ENCODE data around the gene CBARP.
A peak's percentile ranks its signal among the peaks of the same experiment; 100 is the strongest.
"Not testable (repeated sequence)": the region's sequence is repeated elsewhere in the genome, so short reads cannot be mapped to it uniquely, and the experiment has no call there.

The CBARP gene

DNA sequence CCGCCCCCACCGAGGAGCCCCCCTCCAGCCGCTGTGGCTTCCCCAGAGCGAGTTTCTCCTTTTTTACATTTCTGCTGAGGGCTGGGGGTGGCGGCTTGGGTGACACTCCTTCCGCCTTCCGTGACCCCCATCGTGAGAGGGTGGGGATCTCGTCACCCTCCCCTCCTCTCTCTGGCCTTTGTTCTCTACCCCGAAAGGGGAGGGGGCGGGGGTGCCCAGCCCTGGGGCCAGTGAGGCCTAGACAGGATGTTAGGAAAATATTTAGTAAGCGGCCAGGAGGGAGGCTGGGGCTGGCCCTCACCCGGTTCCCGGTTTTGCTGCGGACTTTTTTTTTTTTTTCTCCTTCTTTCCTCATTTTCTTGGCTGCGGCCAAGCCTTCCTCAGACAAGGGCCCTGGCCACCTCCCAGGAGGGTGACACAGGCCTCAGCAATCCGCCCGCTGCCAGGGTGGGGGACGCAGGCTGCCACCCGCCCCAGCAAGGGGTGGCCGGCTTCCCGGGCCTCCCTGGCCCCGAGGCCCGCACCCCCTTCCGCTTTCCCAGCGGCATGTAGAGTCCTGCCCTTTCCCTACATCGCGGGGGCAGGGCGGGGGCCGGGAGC, 14.5 kb upstream of the CBARP start:
- no peak for DNase-seq

DNA sequence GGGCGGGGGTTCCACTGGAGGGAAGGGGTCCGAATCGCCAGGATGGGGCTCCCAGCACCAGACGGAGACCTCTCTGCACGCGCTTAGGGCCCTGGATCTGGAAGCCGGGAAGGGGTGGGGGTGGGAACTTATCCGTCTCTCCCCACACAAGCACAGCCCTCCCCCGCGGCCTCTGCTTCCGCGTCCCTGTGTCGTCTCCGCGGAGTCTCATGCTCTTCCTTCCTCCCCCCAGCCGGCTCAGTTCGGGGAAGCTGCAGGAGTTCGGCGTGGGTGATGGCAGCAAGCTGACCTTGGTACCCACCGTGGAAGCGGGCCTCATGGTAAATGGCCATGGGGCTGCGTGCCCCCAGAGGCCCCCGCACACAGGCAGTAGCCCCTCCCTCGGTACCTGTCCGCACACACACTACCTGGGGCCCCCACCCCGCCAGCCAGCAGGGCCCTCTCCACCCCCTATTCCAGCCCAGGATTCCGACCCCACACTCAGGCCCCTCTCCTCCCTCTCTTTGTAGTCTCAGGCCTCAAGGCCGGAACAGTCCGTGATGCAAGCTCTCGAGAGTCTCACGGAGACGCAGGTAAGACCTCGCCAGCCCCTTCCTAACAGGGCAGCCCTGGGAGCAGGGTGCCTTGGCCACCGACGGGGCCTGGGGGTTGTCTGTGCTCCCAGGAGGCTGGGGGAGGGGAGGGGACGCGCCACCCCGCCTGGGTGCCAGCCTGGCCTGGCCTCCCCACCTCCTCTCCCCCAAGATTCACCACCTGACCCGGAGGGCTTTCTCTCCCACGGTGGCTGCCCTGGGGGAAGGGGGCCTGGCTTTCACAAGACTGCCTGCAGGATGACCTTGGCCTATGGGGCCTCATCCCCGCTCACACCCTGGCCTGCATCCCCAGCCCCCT, 13.8 kb upstream of the CBARP start:
- DNase-seq = peak; percentile 24

DNA sequence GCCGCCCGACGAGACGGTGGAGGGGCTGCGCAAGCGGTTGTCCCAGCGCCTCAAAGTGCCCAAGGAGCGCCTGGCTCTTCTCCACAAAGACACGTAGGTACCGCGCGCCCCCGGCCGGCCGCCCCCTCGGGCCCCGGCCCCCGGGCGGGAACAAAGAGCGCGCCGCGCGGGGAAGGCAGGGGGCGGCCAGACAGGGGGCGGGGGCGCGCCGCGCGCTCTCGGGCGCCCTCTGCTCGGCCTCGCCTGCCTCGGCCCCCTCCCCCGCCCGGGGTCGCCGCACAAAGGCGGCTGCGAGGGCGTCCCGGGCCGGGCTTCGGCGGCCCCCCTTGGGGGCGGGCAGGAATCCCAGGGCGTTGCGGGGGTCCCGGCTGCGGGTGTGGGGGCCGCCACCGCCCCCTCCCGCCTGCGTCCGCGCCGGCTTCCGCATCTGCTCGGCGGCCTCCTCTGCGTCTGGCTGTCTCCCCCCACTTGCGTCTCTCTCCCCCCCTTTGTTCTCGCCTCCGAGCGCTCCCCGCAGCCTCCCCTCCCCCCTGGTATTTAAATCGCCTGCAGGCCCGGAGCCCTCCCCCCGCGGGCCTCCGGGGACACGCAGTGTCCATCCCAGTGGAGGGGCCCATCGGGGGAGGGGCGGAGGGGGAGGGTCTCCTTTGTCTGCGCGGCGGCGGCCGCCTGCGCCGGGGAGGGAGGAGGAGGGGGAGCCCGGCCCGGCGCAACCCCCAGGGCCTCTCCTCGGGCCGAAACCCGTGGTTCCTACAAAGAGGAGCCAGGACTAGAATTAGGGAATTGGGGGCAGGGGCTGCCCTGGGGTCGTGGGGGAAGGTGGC, 12.8 kb upstream of the CBARP start:
- peak; percentile 82 for DNase-seq

DNA sequence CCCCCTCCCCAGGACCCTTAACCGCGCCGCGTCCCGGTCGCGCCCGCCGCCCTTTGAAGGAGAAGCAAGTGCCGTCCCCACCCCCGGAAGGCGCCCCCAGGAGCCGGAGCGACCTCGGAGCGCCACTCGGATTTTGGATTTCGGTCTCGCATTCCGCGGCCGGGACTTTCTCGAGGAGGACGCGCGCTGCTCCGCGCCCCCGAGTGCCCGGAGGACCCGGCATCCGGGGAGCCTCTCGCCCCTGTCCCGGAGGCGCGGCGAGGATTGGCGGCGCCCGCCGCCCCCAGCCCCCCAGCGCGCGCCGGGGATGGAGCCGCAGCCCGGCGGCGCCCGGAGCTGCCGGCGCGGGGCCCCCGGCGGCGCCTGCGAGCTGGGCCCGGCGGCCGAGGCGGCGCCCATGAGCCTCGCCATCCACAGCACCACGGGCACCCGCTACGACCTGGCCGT, 12.2 kb upstream of the CBARP start:
- no peak for DNase-seq

DNA sequence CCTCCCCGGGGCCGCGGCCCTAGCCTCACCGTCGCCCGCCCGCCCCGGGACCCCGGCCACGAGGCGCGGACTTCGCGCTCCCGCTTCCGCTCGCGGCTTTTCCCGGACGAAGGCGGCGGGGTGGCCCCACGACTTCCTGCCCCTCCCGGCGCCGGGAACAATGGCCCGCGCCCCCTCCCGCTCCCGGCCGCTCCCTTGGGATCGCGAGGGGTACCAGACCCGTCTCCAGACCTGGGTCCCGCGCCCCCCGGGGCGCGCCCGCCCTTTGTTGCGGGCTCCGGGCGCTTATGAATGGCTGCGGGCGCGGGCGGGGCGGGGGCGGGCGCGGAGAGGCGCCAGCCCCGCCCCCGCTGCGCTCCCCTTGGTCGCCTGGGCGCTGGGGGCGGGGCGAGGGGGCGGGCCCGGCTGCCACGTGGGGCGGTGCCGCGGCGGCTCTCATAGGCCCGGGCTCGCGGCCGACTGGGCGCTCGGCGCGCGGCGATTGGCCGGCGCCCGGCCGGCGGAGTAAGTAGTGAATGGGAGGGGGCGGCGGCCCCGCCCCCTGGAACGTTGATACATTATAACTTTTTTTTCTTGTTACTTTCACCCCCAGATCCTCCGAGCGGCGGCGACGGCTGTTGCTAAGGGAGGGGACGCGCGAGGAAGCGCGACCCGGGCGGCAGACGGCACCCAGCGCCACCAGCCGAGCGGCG, 11.6 kb upstream of the CBARP start:
- DNase-seq = peak; percentile 88

DNA sequence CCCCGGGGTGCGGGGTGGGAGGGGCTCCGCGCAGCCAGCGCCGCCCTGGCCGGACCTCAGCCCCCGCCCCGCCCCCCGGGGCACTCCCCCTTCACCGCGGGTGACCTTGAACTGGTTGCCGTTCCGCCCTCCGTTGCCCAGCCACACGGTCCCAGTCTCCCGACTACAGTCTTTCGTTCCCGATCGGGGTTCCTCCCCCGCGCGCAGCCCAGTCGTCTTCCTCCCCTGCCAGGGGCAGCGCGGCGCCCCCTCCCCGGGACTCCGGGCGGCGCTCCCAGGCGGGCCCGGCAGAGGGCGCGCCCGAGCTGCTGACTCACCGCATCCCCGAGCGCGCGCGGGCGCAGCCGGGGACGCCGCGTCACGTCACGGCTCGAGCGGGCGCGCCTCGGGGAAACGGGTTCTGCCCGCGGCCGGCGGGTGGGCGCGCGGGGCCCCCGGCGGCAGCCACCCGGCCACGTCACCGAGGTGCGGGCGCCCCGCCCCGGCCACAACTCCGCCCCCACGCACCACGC, 11.0 kb upstream of the CBARP start:
- DNase-seq = peak; percentile 80

DNA sequence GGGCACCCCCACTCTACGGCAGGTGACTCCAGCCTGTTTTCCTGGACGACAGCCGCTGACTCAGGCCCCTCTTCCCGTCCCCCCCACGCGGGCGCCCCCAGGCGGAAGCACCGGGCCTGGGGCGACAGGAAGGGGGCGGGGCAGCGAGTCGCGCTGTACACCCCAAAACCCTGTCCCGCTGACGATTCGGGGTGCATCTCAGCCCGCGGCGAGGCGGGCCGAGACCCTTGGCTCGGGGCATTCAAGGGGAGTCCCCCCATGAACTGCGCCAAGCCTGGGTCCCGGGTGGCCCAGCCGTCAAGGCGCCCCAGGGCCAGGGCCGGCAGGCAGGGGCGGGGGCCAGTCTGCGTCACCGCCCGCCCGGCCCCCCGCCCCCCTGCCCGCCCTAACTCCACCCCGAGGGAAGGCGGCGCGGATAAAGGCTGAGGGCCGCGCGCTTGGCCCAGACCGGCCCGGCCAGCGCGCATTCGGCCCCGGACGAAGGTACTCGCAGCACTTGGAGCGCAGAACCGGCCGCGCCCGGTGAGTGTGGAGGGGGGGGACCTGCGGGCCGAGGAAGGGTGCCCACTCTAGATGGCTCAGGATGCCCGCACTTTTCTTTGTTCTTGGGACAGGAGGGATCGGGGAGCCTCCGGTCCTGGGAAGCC, 10.5 kb upstream of the CBARP start, which contains the start of gene MIDN:
TSS of gene MIDN (plus strand) at position 445 of the 647 bp plus-strand sequence. CDS start 1,714 bp downstream, outside the sequence.
- peak; percentile 80 for DNase-seq

DNA sequence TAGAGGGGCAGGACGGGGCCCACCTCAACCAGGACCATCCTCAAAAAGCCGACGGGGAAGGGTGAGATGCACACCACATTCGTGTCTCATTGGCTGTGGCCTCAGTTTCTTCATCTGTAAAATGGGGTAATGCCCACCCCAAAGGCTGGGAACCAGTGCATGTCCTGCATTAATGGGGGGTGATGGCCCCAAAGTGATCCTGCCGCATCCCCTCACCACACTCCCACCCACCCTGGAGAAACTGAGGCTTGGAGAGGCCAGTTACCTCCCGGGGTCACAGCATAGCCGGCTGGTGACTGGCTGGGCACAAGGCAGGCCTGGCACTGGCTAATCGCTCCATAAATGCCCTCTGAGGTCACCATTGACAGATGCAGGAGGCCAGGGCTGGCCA, 9.9 kb upstream of the CBARP start:
- DNase-seq = no peak

DNA sequence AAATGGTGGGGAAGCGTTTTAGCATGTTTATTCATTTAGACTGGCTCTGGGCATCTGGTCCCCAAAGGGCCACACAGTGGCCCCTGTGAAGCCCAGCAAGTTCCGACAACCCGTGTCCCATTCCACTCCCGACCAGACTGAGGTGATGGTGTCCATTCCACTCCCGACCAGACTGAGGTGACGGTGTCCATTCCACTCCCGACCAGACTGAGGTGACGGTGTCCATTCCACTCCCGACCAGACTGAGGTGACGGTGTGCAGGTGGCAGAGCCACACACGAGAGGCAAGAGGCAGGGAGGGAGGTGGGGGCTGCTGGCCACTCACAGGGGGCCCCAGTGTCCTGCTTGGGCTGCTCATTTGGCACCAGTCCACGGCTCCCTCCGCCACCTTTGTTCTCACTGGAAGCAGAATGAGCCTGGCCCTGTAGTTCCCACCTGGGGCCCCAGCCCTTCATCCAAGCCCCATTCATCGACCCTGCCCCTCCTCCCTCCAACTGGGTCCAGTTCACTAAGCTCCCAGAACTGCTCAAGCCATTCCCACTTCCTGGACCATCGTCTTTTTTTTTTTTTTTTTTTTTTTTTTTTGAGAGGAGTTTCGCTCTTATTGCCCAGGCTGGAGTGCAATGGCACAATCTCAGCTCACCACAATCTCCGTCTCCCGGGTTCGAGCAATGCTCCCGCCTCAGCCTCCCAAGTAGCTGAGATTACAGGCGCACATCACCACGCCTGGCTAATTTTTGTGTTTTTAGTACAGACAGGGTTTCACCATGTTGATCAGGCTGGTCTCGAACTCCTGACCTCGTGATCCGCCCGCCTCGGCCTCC, 8.7 kb upstream of the CBARP start:
- not testable (repeated sequence) for DNase-seq

DNA sequence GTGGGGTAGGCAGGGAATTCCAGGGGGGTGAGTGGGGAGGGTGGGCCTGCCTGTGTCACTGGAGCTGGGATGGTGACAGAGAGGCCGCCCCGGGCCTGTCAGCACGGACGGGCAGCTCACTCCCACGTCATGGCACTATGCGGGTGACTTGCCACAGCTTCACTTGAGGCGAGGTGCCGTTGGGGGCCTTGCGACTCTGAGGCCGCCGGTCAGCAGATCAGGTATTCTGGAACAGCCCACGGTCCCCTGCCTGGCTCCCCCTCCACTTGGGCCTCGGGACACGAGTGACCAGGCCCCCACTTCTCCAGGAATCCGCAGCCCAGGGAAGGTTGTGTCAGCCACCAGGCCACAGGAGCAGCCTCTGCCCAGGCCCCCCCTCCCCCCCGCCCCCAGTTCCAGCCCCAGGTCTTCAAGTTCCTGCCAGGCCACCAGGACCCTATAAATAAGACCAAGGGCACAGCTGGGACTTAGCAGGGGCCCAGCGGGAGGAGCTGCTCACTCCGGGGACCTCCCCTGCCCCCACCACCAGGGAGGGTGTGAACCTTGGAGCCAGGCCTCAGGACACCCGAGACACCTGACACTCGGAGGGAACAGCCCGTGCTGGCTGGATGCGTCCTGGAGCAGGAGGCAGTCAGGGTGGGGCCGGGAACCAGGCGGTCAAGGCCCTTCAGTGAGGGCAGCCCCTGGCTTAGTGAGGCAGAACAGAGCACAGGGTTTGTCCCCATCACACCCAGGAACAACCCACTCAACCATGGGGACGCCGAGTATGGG, 7.9 kb upstream of the CBARP start:
- DNase-seq = no peak

DNA sequence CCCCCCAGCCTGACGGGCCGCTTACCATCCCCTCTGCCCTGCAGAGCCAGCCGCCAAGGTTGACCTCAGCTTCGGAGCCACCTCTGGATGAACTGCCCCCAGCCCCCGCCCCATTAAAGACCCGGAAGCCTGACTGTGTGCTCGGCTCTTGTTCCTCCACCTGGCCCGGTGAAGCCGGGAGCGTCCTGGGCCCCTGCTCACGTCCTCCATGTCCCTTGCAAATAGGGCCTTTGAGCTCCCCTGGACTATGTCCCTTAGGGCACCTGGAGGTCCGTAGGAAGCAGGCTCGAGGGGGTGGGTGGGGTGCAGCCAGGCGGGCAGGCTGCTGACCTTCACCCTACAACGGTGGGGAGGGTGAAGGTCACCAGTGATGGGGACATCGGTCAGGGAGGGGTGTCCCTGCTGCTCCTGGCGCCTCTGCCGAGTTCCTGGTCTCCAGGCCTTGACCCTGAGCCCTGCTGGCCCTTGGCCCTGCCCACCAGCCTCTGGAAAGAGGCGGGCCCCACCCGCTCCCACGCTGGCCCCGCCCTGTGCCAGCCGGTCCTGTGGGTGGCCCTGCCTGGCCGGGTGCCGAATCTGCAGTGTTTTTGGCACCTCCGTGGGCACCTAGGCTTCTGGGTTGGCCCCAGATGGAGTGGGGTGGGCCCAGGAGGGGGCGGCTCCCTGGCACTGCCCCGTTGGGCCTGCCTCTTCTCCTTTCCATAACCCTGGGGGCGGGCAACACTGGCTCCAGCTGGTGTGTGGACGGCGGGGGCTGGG, 7.1 kb upstream of the CBARP start:
- no peak for DNase-seq

DNA sequence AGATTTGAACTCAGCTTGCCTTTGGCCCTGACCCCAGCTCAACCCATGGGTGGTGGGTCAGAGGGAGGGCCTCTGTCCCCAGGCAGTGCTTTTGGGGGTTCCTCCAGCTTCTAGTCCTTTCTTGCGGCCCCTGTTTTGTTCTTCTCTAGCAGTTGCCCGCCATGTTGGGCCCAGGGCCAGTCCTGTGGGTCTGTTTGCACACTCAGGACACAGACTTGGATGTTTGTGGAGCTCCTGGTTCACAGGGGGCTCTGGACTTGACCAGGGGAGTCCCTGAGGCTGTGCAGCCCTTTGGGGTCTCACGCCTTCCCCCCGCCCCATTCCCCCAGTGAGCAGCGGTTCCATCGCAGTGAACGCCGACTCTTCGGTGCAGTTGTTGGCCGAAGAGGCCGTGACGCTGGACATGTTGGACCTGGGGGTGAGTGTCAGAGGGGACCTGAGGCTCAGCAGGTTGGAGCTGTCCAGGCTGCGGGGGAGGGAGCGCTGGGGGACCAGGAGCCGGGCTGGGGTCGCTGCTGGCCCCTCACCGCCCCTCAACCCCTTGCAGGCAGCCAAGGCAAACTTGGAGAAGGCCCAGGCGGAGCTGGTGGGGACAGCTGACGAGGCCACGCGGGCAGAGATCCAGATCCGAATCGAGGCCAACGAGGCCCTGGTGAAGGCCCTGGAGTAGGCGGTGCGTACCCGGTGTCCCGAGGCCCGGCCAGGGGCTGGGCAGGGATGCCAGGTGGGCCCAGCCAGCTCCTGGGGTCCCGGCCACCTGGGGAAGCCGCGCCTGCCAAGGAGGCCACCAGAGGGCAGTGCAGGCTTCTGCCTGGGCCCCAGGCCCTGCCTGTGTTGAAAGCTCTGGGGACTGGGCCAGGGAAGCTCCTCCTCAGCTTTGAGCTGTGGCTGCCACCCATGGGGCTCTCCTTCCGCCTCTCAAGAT, 6.2 kb upstream of the CBARP start:
- DNase-seq = peak; percentile 37

DNA sequence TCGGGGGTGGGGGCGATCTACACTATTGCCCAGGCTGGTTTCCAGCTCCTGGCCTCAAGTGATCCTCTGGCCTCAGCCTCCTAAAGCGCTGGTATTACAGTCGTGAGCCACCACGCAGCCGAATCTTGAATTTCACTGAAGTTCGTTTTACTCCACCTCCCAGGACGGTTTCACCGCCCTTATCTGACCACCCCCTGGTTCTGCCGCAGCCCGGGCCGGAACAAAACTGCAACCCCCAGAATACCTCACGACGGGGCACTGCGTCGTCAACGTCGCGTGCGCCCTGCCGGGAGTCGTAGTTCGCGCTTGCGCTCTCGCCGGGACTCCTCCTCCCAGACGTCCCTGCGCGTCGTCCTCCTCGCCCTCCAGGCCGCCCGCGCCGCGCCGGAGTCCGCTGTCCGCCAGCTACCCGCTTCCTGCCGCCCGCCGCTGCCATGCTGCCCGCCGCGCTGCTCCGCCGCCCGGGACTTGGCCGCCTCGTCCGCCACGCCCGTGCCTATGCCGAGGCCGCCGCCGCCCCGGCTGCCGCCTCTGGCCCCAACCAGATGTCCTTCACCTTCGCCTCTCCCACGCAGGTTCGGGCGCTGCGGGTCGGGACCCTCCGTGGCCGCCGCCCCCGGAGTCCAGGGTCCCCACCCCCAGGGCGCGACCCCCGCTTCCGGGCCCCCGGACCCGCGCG, 3.8 kb upstream of the CBARP start, which contains the start of gene ATP5F1D:
TSS of gene ATP5F1D (plus strand) at position 335 of the 679 bp plus-strand sequence. CDS start at position 435, 100 bp downstream.
- peak; percentile 90 for DNase-seq

DNA sequence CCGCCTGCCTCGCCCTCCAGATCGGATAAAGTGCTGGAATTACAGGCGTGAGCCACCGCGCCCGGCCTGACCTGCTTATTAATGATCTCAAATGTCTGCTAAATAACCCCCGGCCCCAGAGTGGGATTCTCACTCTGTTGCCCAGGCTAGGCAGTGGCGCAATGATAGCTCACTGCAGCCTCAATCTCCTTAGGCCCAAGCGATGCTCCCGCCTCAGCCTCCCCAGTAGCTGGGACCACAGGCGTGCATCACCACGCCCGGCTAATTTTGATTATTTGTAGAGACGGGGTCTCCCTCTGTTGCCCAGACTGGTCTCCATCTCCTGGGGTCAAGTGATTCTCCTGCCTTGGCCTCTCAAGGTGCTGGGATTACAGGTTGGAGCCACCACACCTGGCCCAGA, 3.1 kb upstream of the CBARP start:
- DNase-seq = no peak

DNA sequence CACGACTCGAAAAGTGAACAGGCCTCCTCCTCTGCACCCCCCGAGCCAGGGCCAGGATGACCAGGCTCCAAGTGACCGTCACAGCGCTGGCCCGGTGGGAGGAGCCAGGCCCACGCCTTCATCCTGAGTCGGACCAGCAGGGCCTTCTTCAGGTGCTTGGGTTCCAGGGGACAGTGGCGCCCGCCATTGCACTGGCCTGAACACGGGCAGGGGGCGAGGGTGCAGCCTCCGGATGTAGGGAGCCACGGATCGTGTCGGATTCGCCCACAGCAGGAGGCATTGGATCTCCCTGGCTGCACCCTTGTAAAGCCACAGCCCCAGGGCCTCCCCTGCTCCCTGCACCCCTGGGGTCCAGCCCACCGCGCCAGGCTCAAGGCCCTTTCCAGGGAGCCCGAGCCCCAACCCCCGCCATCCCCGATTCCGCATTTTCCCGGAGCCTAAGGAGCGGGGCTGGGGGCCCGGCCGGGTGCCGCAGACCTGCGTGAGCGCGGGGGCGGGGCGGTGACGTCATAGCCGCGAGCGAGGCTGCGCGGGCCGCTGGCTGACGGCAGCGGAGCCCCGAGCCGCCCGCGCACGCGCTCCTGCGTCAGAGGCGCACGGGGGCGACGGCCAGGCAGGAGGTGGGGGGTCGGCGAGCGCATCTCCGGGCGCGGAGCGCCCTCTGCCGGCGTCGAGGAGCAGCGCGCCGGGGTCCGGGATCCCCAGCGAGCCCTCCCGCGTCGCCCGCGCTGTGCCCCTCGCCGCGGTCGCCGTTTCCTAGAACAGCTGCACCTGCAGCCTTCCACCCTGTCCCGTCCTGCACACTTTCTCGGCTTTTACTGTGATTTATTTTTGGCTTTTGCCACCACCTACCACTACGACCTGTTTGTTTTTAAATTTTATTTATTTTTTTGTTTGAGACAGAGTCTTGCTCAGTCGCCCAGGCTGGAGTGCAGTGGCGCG, 2.3 kb upstream of the CBARP start:
- DNase-seq = peak; percentile 83

DNA sequence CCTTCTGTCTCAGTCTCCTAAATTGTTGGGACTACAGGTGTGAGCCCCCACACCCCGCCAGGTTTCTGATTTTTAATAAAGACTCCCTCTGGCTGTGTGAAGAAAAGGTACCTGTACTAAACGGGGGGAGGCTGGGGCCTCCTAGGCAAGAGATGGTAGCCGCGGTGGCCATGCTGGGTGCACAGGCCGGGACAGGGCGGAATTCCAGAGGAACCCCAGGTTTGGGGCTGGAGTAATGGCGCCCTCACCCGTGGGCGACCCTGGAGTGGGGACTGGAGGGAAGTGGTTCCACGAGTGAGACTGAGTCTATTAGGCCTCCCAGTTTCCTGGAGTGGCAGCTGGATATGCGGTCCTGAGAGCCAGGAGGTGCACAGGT, 1.6 kb upstream of the CBARP start:
- no peak for DNase-seq
